Suprapubic skin (tissue), 4 donors: ENCODE data around the gene FGF12. TPM values are rescaled to one million over a fixed set of nuclear protein-coding genes. Genes with fewer than 3 reads are reported as not detected.
A peak's percentile ranks its signal among the peaks of the same experiment; 100 is the strongest.
"Not testable (repeated sequence)": the region's sequence is repeated elsewhere in the genome, so short reads cannot be mapped to it uniquely, and the experiment has no call there.

Experiments
- DNase-seq, 2 donors: peaks; one replicate each; pipeline ENCODE4 v3.0.0-alpha.2; 2019; ENCODE audit warnings: low spot score in 2 of 2
- H3K27ac ChIP-seq: fragments of 200-600 bp; sonication (generic); one replicate; pipeline ENCODE4 v1.5.1; 2019
- H3K27me3 ChIP-seq: fragments of 200-600 bp; sonication (generic); one replicate; pipeline ENCODE4 v1.5.1; 2019
- H3K36me3 ChIP-seq: fragments of 200-600 bp; sonication (generic); one replicate; pipeline ENCODE4 v1.5.1; 2019
- H3K4me1 ChIP-seq: fragments of 200-600 bp; sonication (generic); one replicate; pipeline ENCODE4 v1.5.1; 2019
- H3K4me3 ChIP-seq: fragments of 200-600 bp; sonication (generic); one replicate; pipeline ENCODE4 v1.5.1; 2019; ENCODE audit warnings: mild to moderate bottlenecking
- H3K9me3 ChIP-seq: fragments of 200-600 bp; sonication (generic); one replicate; pipeline ENCODE4 v1.5.1; 2019
- CTCF ChIP-seq, 2 donors: fragments of 200-600 bp in 1 of 2; fragments of 450-650 bp in 1 of 2; sonication (generic) in 1 of 2; IDR thresholded peaks; one replicate each; pipeline ENCODE4 v1.5.1; 2016 to 2019; ENCODE audit warnings: antibody characterized with exemption in 2 of 2, mild to moderate bottlenecking in 1 of 2, moderate library complexity in 1 of 2
- EP300 ChIP-seq: sonication (generic); formaldehyde crosslinking; IDR thresholded peaks from one replicate; pipeline ENCODE4 v1.6.1; 2017; ENCODE audit warnings: antibody characterized with exemption
- POLR2A ChIP-seq, 2 donors: fragments of 450-650 bp; IDR thresholded peaks; one replicate each; pipeline ENCODE4 v1.6.1; 2017; ENCODE audit warnings: antibody characterized with exemption in 2 of 2, mild to moderate bottlenecking in 2 of 2, moderate library complexity in 2 of 2
- POLR2AphosphoS5 ChIP-seq, 3 donors: sonication (generic); formaldehyde crosslinking; IDR thresholded peaks; one replicate each; pipeline ENCODE4 v1.6.1; 2017; ENCODE audit warnings: antibody characterized with exemption in 3 of 3
- WGBS: methylation state at CpG from one replicate; pipeline ENCODE4 v1.1.5; 2018; 5-methylcytosine and 5-hydroxymethylcytosine counted together
- total RNA-seq, 4 donors: library from RNA; depleted of rRNA; stranded (reverse); fragments of >200 nt; gene quantifications; one replicate each; pipeline ENCODE4 v1.1.0, GENCODE V29; 2016

FGF12 gene
- 1 to 10 TPM; 1.5 to 3.6 (median 1.6) TPM for total RNA-seq

GRCh38 chr3:192727032-192727847, at the start of gene FGF12:
Gene FGF12 (minus strand): TSS chr3:192727541.
- 3% methylated on average over 36 of the region's 36 CpGs for WGBS
- TF ChIP-seq POLR2AphosphoS5 (IDR thresholded peaks at IDR 0.05) (no peak), POLR2A (IDR thresholded peaks at IDR 0.05) (no peak), CTCF (IDR thresholded peaks at IDR 0.05) (no peak), EP300 (no peak)
- Histone ChIP-seq H3K4me1 (peaks cover 5% of the 10 kb centered on the region), H3K9me3 (no peaks in the 10 kb centered on the region), H3K36me3 (no peaks in the 10 kb centered on the region), H3K27me3 (peaks cover 7% of the 10 kb centered on the region), H3K4me3 (peak within 1 kb of the TSS; percentile 32), H3K27ac (no peak within 1 kb of the TSS)
- peak in 1 of 2 donors; percentile 59 for DNase-seq

- not testable (repeated sequence) for H3K27ac ChIP-seq
- WGBS: 76% methylated on average over 4 of the region's 4 CpGs
Measured at GRCh38 chr3:192774341-192774740, 47.0 kb upstream of the FGF12 start.

GRCh38 chr3:192772240-192772894, 45.0 kb upstream of the FGF12 start:
- Histone ChIP-seq H3K27ac (no peak overlapping the region), H3K9me3 (peaks cover 11% of the 10 kb centered on the region), H3K4me1 (no peaks in the 10 kb centered on the region), H3K27me3 (no peaks in the 10 kb centered on the region), H3K4me3 (no peak overlapping the region), H3K36me3 (no peaks in the 10 kb centered on the region)
- WGBS: 60% methylated on average over 5 of the region's 5 CpGs
- TF ChIP-seq EP300 (no peak), POLR2A (IDR thresholded peaks at IDR 0.05) (no peak), CTCF (IDR thresholded peaks at IDR 0.05) (no peak), POLR2AphosphoS5 (IDR thresholded peaks at IDR 0.05) (no peak)
- DNase-seq: no peak

More at GRCh38 chr3:192774341-192774740, 47.0 kb upstream of the FGF12 start:
- H3K27me3 ChIP-seq, H3K36me3 ChIP-seq, H3K4me3 ChIP-seq, H3K4me1 ChIP-seq, DNase-seq: not testable (repeated sequence)
- H3K9me3 ChIP-seq: peaks cover 11% of the 10 kb centered on the region

DNA sequence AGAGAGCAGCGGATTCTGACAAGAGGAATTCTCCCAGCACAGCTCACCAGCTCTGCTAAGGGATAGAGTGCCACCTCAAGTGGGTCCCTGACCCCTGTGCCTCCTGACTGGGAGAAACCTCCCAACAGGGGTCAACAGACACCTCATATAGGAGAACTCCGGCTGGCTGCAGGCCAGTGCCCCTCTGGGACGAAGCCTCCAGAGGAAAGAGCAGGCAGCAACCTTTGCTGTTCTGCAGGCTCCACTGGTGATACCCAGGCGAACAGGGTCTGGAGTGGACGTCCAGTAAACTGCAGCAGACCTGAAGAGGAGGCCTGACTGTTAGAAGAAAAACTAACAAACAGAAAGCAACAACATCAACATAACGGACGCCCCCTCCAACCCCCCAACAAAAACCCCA, 31.3 kb upstream of the FGF12 start:
- no peaks in the 10 kb centered on the region for H3K27me3 ChIP-seq
- no peaks in the 10 kb centered on the region for H3K9me3 ChIP-seq
- H3K4me1 ChIP-seq: no peaks in the 10 kb centered on the region
- no peaks in the 10 kb centered on the region for H3K36me3 ChIP-seq
- TF ChIP-seq EP300: no peak
- no peak for TF ChIP-seq CTCF (IDR thresholded peaks at IDR 0.05)
- no peak for TF ChIP-seq POLR2AphosphoS5 (IDR thresholded peaks at IDR 0.05)
- TF ChIP-seq POLR2A (IDR thresholded peaks at IDR 0.05): no peak
- H3K4me3 ChIP-seq: no peak overlapping the region
- WGBS: 92% methylated on average over 7 of the region's 7 CpGs
- H3K27ac ChIP-seq: no peak overlapping the region
- no peak for DNase-seq

DNA sequence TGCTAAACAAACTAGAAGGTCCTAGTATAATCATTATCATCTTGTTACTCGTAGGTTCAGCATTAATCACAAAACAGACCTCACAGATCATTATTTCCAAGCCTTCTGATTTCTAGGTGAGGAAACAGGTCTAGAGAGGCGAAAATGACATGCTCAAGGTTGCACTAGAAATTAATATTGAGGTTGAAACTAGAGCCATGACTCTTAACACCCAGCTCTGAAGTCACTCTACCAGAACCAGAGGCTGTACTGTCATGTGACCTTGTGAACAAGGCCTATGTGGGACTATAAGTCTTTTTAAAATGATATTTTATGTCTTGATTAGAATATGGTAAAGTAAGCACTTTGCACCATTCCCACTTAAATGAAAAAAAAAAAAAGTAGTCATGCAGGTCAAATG, 23.8 kb upstream of the FGF12 start:
- H3K36me3 ChIP-seq: no peaks in the 10 kb centered on the region
- H3K4me3 ChIP-seq: no peak overlapping the region
- no peak for DNase-seq
- H3K9me3 ChIP-seq: no peaks in the 10 kb centered on the region
- 52% methylated on average over 2 of the region's 2 CpGs for WGBS
- TF ChIP-seq POLR2A (IDR thresholded peaks at IDR 0.05) (no peak), CTCF (IDR thresholded peaks at IDR 0.05) (no peak), EP300 (no peak)
- no peaks in the 10 kb centered on the region for H3K4me1 ChIP-seq
- no peaks in the 10 kb centered on the region for H3K27me3 ChIP-seq
- no peak overlapping the region for H3K27ac ChIP-seq
